Measurements from ENCODE around the gene MEIOB.

Gene MEIOB

GRCh38 chr16:1787056-1787321, 85.0 kb downstream of the MEIOB start:
- Histone ChIP-seq H3K9me3 (replicated peaks; ENCODE audit: low read length) (no peaks in the 10 kb centered on the region), H3K27me3 (ENCODE audit: control insufficient read depth, insufficient read depth, low read length) (no peaks in the 10 kb centered on the region), H3K4me3 (ENCODE audit: low read length) (no peak overlapping the region), H3K36me3 (ENCODE audit: insufficient read depth, low read length) (peaks cover 14% of the 10 kb centered on the region), H3K4me1 (ENCODE audit: control insufficient read depth, insufficient read depth, low read length) (no peaks in the 10 kb centered on the region), H3K9ac (ENCODE audit: low read depth, low read length) (no peak overlapping the region), H3K4me2 (ENCODE audit: low read length) (no peak overlapping the region)

- no peaks in the 10 kb centered on the region for H3K27me3 ChIP-seq (ENCODE audit: control insufficient read depth, insufficient read depth, low read length)
- no peaks in the 10 kb centered on the region for H3K9me3 ChIP-seq (replicated peaks; ENCODE audit: low read length)
- H3K4me1 ChIP-seq (ENCODE audit: control insufficient read depth, insufficient read depth, low read length), result peaks cover 3% of the 10 kb centered on the region
- peaks cover 14% of the 10 kb centered on the region for H3K36me3 ChIP-seq (ENCODE audit: insufficient read depth, low read length)
- no peak overlapping the region for H3K9ac ChIP-seq (ENCODE audit: low read depth, low read length)
- H3K4me2 ChIP-seq (ENCODE audit: low read length), result no peak overlapping the region
- no peak overlapping the region for H3K4me3 ChIP-seq (ENCODE audit: low read length)
Measured at GRCh38 chr16:1786242-1787055, 85.5 kb downstream of the MEIOB start.

GRCh38 chr16:1785846-1786170, 86.2 kb downstream of the MEIOB start:
- peaks cover 14% of the 10 kb centered on the region for H3K36me3 ChIP-seq (ENCODE audit: insufficient read depth, low read length)
- H3K27me3 ChIP-seq (ENCODE audit: control insufficient read depth, insufficient read depth, low read length), result no peaks in the 10 kb centered on the region

GRCh38 chr16:1784977-1785845, 86.8 kb downstream of the MEIOB start:
- H3K4me2 ChIP-seq (ENCODE audit: low read length), result no peak overlapping the region
- H3K9ac ChIP-seq (ENCODE audit: low read depth, low read length), result no peak overlapping the region
- no peak overlapping the region for H3K4me3 ChIP-seq (ENCODE audit: low read length)
- H3K9me3 ChIP-seq (replicated peaks; ENCODE audit: low read length), result no peaks in the 10 kb centered on the region
- peaks cover 9% of the 10 kb centered on the region for H3K4me1 ChIP-seq (ENCODE audit: control insufficient read depth, insufficient read depth, low read length)
- H3K27me3 ChIP-seq (ENCODE audit: control insufficient read depth, insufficient read depth, low read length), result no peaks in the 10 kb centered on the region
- H3K36me3 ChIP-seq (ENCODE audit: insufficient read depth, low read length), result peaks cover 15% of the 10 kb centered on the region

More at GRCh38 chr16:1785846-1786170, 86.2 kb downstream of the MEIOB start:
- no peak overlapping the region for H3K4me3 ChIP-seq (ENCODE audit: low read length)
- H3K9ac ChIP-seq (ENCODE audit: low read depth, low read length), result no peak overlapping the region
- peaks cover 9% of the 10 kb centered on the region for H3K4me1 ChIP-seq (ENCODE audit: control insufficient read depth, insufficient read depth, low read length)
- H3K4me2 ChIP-seq (ENCODE audit: low read length), result no peak overlapping the region
- no peaks in the 10 kb centered on the region for H3K9me3 ChIP-seq (replicated peaks; ENCODE audit: low read length)
